WERI-Rb-1 (cell line): ENCODE results near the gene WFDC10A.

Experiments
- DNase-seq: peaks from one replicate; pipeline ENCODE4 v3.0.0-alpha.2; 2020
- H3K27ac ChIP-seq: fragments of 250-450 bp; sonication (Bioruptor Pico); 2 replicates; pipeline ENCODE4 v1.5.1; 2020; ENCODE audit warnings: mild to moderate bottlenecking, moderate library complexity
- H3K27me3 ChIP-seq: fragments of 250-450 bp; sonication (Bioruptor Pico); 2 replicates; pipeline ENCODE4 v1.5.1; 2021; ENCODE audit warnings: mild to moderate bottlenecking, low read depth, moderate library complexity; ENCODE audit not compliant: insufficient read depth, severe bottlenecking
- H3K36me3 ChIP-seq: fragments of 250-450 bp; sonication (Bioruptor Pico); 2 replicates; pipeline ENCODE4 v1.5.1; 2020; ENCODE audit warnings: mild to moderate bottlenecking, moderate library complexity
- H3K4me3 ChIP-seq: 2 replicates; pipeline ENCODE4 v1.5.1; 2011; ENCODE audit warnings: low read depth, mild to moderate bottlenecking, control low read depth, low read length
- H3K9me3 ChIP-seq: fragments of 250-450 bp; sonication (Bioruptor Pico); 2 replicates; pipeline ENCODE4 v1.5.1; 2021; ENCODE audit warnings: mild to moderate bottlenecking, moderate library complexity; ENCODE audit not compliant: severe bottlenecking
- CTCF ChIP-seq: IDR thresholded peaks from 2 replicates; pipeline ENCODE4 v1.5.1; 2011; ENCODE audit warnings: low read depth, mild to moderate bottlenecking, control low read depth, inconsistent platforms, low read length

WFDC10A gene

GRCh38 chr20:45670139-45670538 is 40.6 kb downstream of the WFDC10A start, which contains the start of gene WFDC11:
TSS of gene WFDC11 (minus strand) at chr20:45670239. CDS start at chr20:45650600, 19,639 bp downstream.
- Histone ChIP-seq H3K9me3 (peaks cover 2% of the 10 kb centered on the region), H3K4me3 (no peak within 1 kb of the TSS), H3K27ac (no peak within 1 kb of the TSS), H3K36me3 (no peaks in the 10 kb centered on the region), H3K27me3 (no peaks in the 10 kb centered on the region)
- no peak for TF ChIP-seq CTCF
- DNase-seq = no peak

- TF ChIP-seq CTCF = no peak
- peaks cover 2% of the 10 kb centered on the region for H3K9me3 ChIP-seq
- H3K27ac ChIP-seq = no peak overlapping the region
- H3K4me3 ChIP-seq = no peak overlapping the region
- no peaks in the 10 kb centered on the region for H3K36me3 ChIP-seq
- H3K27me3 ChIP-seq = no peaks in the 10 kb centered on the region
- no peak for DNase-seq
These were observed 43.2 kb downstream of the WFDC10A start for GRCh38 chr20:45672765-45673164.

GRCh38 chr20:45679650-45680049 is 50.1 kb downstream of the WFDC10A start:
- no peak overlapping the region for H3K4me3 ChIP-seq
- H3K27me3 ChIP-seq = no peaks in the 10 kb centered on the region
- H3K27ac ChIP-seq = no peak overlapping the region
- no peak for DNase-seq
- H3K9me3 ChIP-seq = peaks cover 13% of the 10 kb centered on the region
- no peaks in the 10 kb centered on the region for H3K36me3 ChIP-seq
- TF ChIP-seq CTCF = no peak
